ENCODE measurements around the gene LRTM1.

Gene LRTM1

DNA sequence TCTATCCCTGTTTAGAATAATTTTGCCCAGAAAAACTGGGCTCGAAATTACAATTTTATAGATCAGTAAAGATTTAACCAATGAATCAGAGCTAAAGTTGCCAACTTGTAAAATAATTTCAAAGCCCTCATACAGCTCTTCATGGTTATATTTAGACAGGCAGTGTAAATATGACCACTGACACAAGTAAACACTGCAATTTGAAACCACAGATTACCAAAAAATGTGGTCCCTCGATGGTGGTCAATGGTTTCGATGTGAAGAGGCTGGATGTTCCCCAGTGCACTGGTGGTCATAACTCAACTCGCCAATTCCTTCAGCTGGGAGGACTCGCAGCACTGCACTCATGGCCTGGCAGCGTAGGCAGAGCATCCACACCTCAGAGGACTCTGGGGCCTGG lies 28.6 kb downstream of the LRTM1 start:
- TF ChIP-seq, protein P1, sequence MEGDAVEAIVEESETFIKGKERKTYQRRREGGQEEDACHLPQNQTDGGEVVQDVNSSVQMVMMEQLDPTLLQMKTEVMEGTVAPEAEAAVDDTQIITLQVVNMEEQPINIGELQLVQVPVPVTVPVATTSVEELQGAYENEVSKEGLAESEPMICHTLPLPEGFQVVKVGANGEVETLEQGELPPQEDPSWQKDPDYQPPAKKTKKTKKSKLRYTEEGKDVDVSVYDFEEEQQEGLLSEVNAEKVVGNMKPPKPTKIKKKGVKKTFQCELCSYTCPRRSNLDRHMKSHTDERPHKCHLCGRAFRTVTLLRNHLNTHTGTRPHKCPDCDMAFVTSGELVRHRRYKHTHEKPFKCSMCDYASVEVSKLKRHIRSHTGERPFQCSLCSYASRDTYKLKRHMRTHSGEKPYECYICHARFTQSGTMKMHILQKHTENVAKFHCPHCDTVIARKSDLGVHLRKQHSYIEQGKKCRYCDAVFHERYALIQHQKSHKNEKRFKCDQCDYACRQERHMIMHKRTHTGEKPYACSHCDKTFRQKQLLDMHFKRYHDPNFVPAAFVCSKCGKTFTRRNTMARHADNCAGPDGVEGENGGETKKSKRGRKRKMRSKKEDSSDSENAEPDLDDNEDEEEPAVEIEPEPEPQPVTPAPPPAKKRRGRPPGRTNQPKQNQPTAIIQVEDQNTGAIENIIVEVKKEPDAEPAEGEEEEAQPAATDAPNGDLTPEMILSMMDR (IDR thresholded peaks at IDR 0.05; ENCODE audit: borderline replicate concordance, insufficient read depth, low read depth, low read length), result no peak
- no peak overlapping the region for H3K4me3 ChIP-seq (ENCODE audit: low read depth, low read length)

- H3K4me3 ChIP-seq (ENCODE audit: low read depth, low read length), result no peak overlapping the region
- TF ChIP-seq, protein P1 (IDR thresholded peaks at IDR 0.05; ENCODE audit: borderline replicate concordance, insufficient read depth, low read depth, low read length), result no peak
Observed at GRCh38 chr3:54897028-54897711, 30.7 kb downstream of the LRTM1 start.

- TF ChIP-seq, protein P1 (IDR thresholded peaks at IDR 0.05; ENCODE audit: borderline replicate concordance, insufficient read depth, low read depth, low read length), result no peak
- no peak overlapping the region for H3K4me3 ChIP-seq (ENCODE audit: low read depth, low read length)
Observed at GRCh38 chr3:54895613-54896012, 32.2 kb downstream of the LRTM1 start.

GRCh38 chr3:54892168-54892567 lies 35.7 kb downstream of the LRTM1 start:
- H3K4me3 ChIP-seq (ENCODE audit: low read depth, low read length), result no peak overlapping the region
- TF ChIP-seq, protein P1 (IDR thresholded peaks at IDR 0.05; ENCODE audit: borderline replicate concordance, insufficient read depth, low read depth, low read length), result no peak

DNA sequence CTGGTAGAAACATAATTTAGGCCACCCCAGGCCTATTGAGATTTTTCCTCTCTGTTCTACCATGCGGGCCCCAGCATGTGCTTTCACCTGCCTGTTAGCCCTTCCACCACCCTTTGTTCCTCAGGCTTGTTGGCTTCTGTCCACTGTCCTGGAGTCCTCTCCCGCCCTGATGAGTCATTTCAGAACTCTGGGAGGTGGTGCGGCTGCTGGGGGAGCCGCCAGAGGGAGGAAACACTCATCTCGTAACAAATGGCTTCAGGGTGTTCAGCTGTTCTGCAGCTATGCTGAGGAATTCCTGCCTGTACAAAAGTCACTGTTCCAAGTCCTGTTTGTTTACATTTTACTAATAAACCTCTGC lies 36.3 kb downstream of the LRTM1 start:
- TF ChIP-seq, protein P1 (IDR thresholded peaks at IDR 0.05; ENCODE audit: borderline replicate concordance, insufficient read depth, low read depth, low read length), result no peak
- H3K4me3 ChIP-seq (ENCODE audit: low read depth, low read length), result no peak overlapping the region

DNA sequence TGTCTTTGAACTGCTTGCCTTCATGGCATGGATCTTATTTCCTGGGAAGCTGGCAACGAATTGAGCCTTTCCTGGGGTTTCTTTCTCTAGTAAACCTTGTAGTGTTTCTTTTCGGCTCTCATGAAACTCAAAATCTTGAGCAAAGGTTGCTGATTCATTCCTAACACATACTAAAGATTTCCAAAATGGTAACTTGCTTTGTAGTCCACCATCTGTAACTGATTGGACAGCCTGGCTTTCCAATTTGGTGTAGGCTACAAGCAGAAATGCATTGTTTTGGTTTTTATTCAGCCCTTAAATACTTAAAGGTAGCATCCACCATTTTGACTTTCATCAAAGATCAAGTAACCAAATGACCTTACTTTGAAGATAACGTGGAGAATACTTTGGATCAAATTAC lies 38.1 kb downstream of the LRTM1 start:
- TF ChIP-seq, protein P1 (IDR thresholded peaks at IDR 0.05; ENCODE audit: borderline replicate concordance, insufficient read depth, low read depth, low read length), result no peak

GRCh38 chr3:54888873-54889272 lies 39.0 kb downstream of the LRTM1 start:
- H3K4me3 ChIP-seq (ENCODE audit: low read depth, low read length), result no peak overlapping the region

More for the DNA sequence above, 38.1 kb downstream of the LRTM1 start:
- no peak overlapping the region for H3K4me3 ChIP-seq (ENCODE audit: low read depth, low read length)

More at GRCh38 chr3:54888873-54889272, 39.0 kb downstream of the LRTM1 start:
- TF ChIP-seq, protein P1 (IDR thresholded peaks at IDR 0.05; ENCODE audit: borderline replicate concordance, insufficient read depth, low read depth, low read length), result no peak

All from GM12875 (cell line).